SU-DHL-6 (cell line): ENCODE data around the gene CMTR1.

Experiments used
- H2AFZ ChIP-seq: fragments of 200-600 bp; sonication (generic); 2 replicates; pipeline ENCODE4 v1.6.1; 2014; ENCODE audit warnings: low read depth, mild to moderate bottlenecking, moderate library complexity, mixed read lengths, antibody characterized with exemption, low read length; ENCODE audit not compliant: severe bottlenecking
- H3F3A ChIP-seq: fragments of 200-600 bp; shearing (Covaris generic); 2 replicates; pipeline ENCODE4 v1.6.0; 2016; ENCODE audit warnings: antibody characterized with exemption, mild to moderate bottlenecking; ENCODE audit not compliant: insufficient read depth
- H3K27ac ChIP-seq: fragments of 200-600 bp; sonication (generic); 2 replicates; pipeline ENCODE4 v1.5.1; 2016; ENCODE audit warnings: low read depth, mild to moderate bottlenecking, low read length, moderate library complexity, mixed read lengths
- H3K27me3 ChIP-seq: fragments of 200-600 bp; sonication (generic), shearing (Covaris generic); 2 replicates; pipeline ENCODE4 v1.6.0; 2014; ENCODE audit warnings: mild to moderate bottlenecking, low read length
- H3K36me3 ChIP-seq: fragments of 200-600 bp; sonication (generic); 2 replicates; pipeline ENCODE4 v1.6.1; 2014; ENCODE audit warnings: mild to moderate bottlenecking, low read length, mixed read lengths
- H3K4me2 ChIP-seq: fragments of 300-600, 200-600 bp; shearing (Covaris generic), sonication (generic); 2 replicates; pipeline ENCODE4 v1.6.0; 2014; ENCODE audit warnings: low read length, low read depth, mild to moderate bottlenecking; ENCODE audit not compliant: poor library complexity, severe bottlenecking
- H3K4me3 ChIP-seq: fragments of 200-600 bp; sonication (generic); 2 replicates; pipeline ENCODE4 v1.5.1; 2014; ENCODE audit warnings: antibody characterized with exemption, low read length, mild to moderate bottlenecking, mixed read lengths; ENCODE audit not compliant: insufficient read depth, poor library complexity, severe bottlenecking
- H3K79me2 ChIP-seq: fragments of 200-600 bp; sonication (generic); 2 replicates; pipeline ENCODE4 v1.6.1; 2014; ENCODE audit warnings: mild to moderate bottlenecking, low read length, moderate library complexity; ENCODE audit not compliant: insufficient read depth
- H3K9ac ChIP-seq: fragments of 200-600 bp; sonication (generic); 2 replicates; pipeline ENCODE4 v1.7.0; 2014; ENCODE audit warnings: mild to moderate bottlenecking, low read length
- H3K9me2 ChIP-seq: fragments of 200-600 bp; sonication (generic); replicated peaks from 2 replicates; pipeline ENCODE4 v1.6.1; 2014; ENCODE audit warnings: low read length; ENCODE audit not compliant: insufficient read depth
- H3K9me3 ChIP-seq: fragments of 200-600 bp; sonication (generic); 2 replicates; pipeline ENCODE4 v1.6.1; 2014; ENCODE audit warnings: low read length, mixed read lengths; ENCODE audit not compliant: insufficient read depth
- H4K20me1 ChIP-seq: fragments of 200-600 bp; sonication (generic); 2 replicates; pipeline ENCODE4 v1.6.1; 2014; ENCODE audit warnings: low read depth, mild to moderate bottlenecking, antibody characterized with exemption, low read length, moderate library complexity, mixed read lengths
- CTCF ChIP-seq: fragments of 200-600 bp; sonication (generic); IDR thresholded peaks from one replicate; pipeline ENCODE4 v1.5.1; 2017; ENCODE audit warnings: antibody characterized with exemption, mild to moderate bottlenecking, low read length, moderate library complexity; ENCODE audit not compliant: insufficient read depth, poor library complexity, severe bottlenecking
- EZH2phosphoT487 ChIP-seq: fragments of 200-600 bp; sonication (generic), shearing (Covaris generic); conservative IDR thresholded peaks from 2 replicates; pipeline ENCODE4 v1.6.1; 2018; ENCODE audit warnings: mild to moderate bottlenecking, antibody characterized with exemption, low read length, moderate library complexity, mixed read lengths

Gene CMTR1

GRCh38 chr6:37511910-37512399 is 78.9 kb downstream of the CMTR1 start:
- Histone ChIP-seq H3K27me3 (no peaks in the 10 kb centered on the region), H3K9me3 (no peaks in the 10 kb centered on the region), H4K20me1 (no peaks in the 10 kb centered on the region), H3K9ac (no peak overlapping the region), H3F3A (no peaks in the 10 kb centered on the region), H3K79me2 (no peaks in the 10 kb centered on the region), H3K4me3 (no peak overlapping the region), H3K36me3 (no peaks in the 10 kb centered on the region), H2AFZ (no peak overlapping the region), H3K9me2 (no peaks in the 10 kb centered on the region), H3K27ac (no peak overlapping the region), H3K4me2 (no peak overlapping the region)
- TF ChIP-seq CTCF: no peak
- no peak for TF ChIP-seq EZH2phosphoT487

GRCh38 chr6:37512400-37513011 is 79.5 kb downstream of the CMTR1 start:
- Histone ChIP-seq H2AFZ (no peak overlapping the region), H3K9me2 (no peaks in the 10 kb centered on the region), H3K9ac (no peak overlapping the region), H3K27ac (no peak overlapping the region), H3K79me2 (no peaks in the 10 kb centered on the region), H3K4me2 (no peak overlapping the region), H3K27me3 (no peaks in the 10 kb centered on the region), H4K20me1 (no peaks in the 10 kb centered on the region), H3K9me3 (no peaks in the 10 kb centered on the region), H3F3A (no peaks in the 10 kb centered on the region), H3K4me3 (no peak overlapping the region), H3K36me3 (no peaks in the 10 kb centered on the region)
- TF ChIP-seq EZH2phosphoT487 (no peak), CTCF (no peak)

- no peak for TF ChIP-seq CTCF
- TF ChIP-seq EZH2phosphoT487: no peak
- Histone ChIP-seq H3K79me2 (no peaks in the 10 kb centered on the region), H4K20me1 (no peaks in the 10 kb centered on the region), H3K4me3 (no peak overlapping the region), H3K36me3 (no peaks in the 10 kb centered on the region), H3K27ac (no peak overlapping the region), H3K27me3 (no peaks in the 10 kb centered on the region), H3K9me3 (no peaks in the 10 kb centered on the region), H3K4me2 (no peak overlapping the region), H3F3A (no peaks in the 10 kb centered on the region), H3K9me2 (no peaks in the 10 kb centered on the region), H2AFZ (no peak overlapping the region), H3K9ac (no peak overlapping the region)
Measured at GRCh38 chr6:37513155-37513554, 80.1 kb downstream of the CMTR1 start.
